Fibroblast of skin of back (primary cell): ENCODE measurements around the gene KLHL22.
A peak's percentile ranks its signal among the peaks of the same experiment; 100 is the strongest.

Experiments
- DNase-seq: peaks from one replicate; pipeline ENCODE4 v3.0.0-alpha.2; 2013

The KLHL22 gene

GRCh38 chr22:20430720-20431510, 64.7 kb downstream of the KLHL22 start:
- peak; percentile 55 for DNase-seq

GRCh38 chr22:20430101-20430719, 65.4 kb downstream of the KLHL22 start:
- no peak for DNase-seq

GRCh38 chr22:20429254-20430100, 66.1 kb downstream of the KLHL22 start:
- DNase-seq: no peak

GRCh38 chr22:20428496-20429253, 66.9 kb downstream of the KLHL22 start:
- DNase-seq: no peak

GRCh38 chr22:20427945-20428417, 67.6 kb downstream of the KLHL22 start:
- no peak for DNase-seq

- DNase-seq: no peak
Measured at GRCh38 chr22:20427104-20427944, 68.3 kb downstream of the KLHL22 start.

- no peak for DNase-seq
Measured at GRCh38 chr22:20426259-20426615, 69.4 kb downstream of the KLHL22 start.

- DNase-seq: no peak
Measured at GRCh38 chr22:20425566-20426258, 69.9 kb downstream of the KLHL22 start.

- DNase-seq: no peak
Measured at GRCh38 chr22:20424932-20425565, 70.5 kb downstream of the KLHL22 start.

- no peak for DNase-seq
Measured at GRCh38 chr22:20424568-20424931, 71.0 kb downstream of the KLHL22 start.

GRCh38 chr22:20423906-20424551, 71.6 kb downstream of the KLHL22 start:
- DNase-seq: no peak

- no peak for DNase-seq
Measured at GRCh38 chr22:20423008-20423905, 72.3 kb downstream of the KLHL22 start.

GRCh38 chr22:20422271-20423007, 73.2 kb downstream of the KLHL22 start:
- DNase-seq: peak; percentile 82

GRCh38 chr22:20421507-20421874, 74.1 kb downstream of the KLHL22 start:
- no peak for DNase-seq

GRCh38 chr22:20420157-20420842, 75.3 kb downstream of the KLHL22 start:
- no peak for DNase-seq

- DNase-seq: no peak
Measured at GRCh38 chr22:20419664-20419951, 76.0 kb downstream of the KLHL22 start.

- peak; percentile 81 for DNase-seq
Measured at GRCh38 chr22:20418211-20418788, 77.3 kb downstream of the KLHL22 start.
